Measurements from ENCODE around the gene EIF4ENIF1.
"Not testable (repeated sequence)": the region's sequence is repeated elsewhere in the genome, so short reads cannot be mapped to it uniquely, and the experiment has no call there.

EIF4ENIF1 gene

GRCh38 chr22:31495343-31495742 lies 5.7 kb upstream of the EIF4ENIF1 start:
- no peak for DNase-seq (ENCODE audit: low read depth, low spot score)

DNA sequence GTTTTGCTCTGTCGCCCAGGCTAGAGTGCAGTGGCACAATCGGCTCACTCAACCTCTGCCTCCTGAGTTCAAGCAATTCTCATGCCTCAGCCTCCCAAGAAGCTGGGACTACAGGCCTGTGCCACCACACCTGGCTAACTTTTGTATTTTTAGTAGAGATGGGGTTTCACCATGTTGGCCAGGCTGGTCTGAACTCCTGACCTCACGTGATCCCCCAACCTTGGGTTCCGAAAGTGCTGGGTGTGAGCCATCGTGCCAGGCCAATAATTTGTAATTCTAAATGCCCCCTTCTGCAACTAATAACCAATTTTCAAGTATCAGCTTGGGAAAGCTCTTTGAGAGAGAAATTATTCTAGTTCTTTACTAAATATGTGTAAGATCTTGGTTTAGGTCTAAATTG lies 3.7 kb upstream of the EIF4ENIF1 start:
- DNase-seq (ENCODE audit: low read depth, low spot score) = not testable (repeated sequence)

DNA sequence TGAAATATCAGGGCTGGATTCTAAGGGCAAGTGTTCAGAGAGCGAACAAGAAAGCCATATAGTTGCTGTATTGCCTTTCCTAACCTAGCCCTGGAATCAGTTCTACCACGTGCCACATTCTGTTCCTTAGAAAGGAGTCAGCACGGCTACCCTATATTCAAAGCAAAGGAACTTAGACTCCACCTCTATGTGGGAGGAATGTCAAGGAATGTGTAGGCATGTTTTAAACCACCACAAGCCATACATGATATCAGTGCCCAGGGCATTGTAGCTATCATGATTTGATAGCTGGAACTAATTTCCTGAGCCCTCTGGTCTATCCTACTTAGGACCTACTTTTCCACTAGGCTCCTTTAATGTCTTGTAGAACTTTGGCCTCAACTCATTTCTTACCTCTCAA lies 2.5 kb upstream of the EIF4ENIF1 start:
- no peak for DNase-seq (ENCODE audit: low read depth, low spot score)

DNA sequence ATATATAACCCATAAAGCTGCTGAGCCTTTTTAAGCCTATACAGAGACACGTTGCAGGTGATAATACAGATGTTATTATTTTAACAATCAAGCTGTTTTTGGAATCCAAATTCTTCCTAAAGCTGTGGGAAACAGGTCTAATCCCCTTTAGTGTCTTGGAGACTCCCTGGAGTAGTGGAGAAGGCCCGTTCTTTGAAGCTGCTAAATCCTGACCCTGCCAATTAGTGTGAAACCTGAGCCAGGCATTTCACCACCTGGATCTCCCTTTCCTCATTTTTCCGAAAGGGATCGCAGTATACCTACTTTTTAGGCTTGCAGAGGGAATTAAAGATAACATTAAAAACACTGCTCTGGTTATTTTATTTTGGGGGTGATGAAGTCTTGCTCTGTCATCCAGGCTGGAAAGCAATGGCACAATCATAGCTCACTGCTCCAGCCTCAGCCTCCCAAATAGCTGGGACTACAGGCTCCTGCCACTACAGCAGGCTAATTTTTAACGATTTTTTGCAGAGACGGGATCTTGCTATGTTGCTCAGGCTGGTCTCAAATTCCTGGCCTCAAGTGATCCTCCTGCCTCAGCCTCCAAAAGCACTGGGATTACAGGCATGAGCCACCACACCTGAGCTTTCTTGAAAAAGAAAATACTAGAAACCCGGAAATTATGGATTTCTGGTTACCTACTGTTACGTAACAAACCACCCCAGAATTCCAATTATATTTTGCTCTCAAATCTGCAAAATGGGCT lies 1.7 kb upstream of the EIF4ENIF1 start:
- no peak for DNase-seq (ENCODE audit: low read depth, low spot score)

GRCh38 chr22:31490496-31490925 lies 869 bp upstream of the EIF4ENIF1 start:
- DNase-seq (ENCODE audit: low read depth, low spot score) = no peak

- no peak for DNase-seq (ENCODE audit: low read depth, low spot score)
Observed at GRCh38 chr22:31488988-31489617, 539 bp downstream of the EIF4ENIF1 start.

GRCh38 chr22:31488346-31488883 lies 1.2 kb downstream of the EIF4ENIF1 start:
- DNase-seq (ENCODE audit: low read depth, low spot score) = no peak

- DNase-seq (ENCODE audit: low read depth, low spot score) = no peak
Observed at GRCh38 chr22:31486951-31487350, 2.7 kb downstream of the EIF4ENIF1 start.

GRCh38 chr22:31486369-31486768 lies 3.3 kb downstream of the EIF4ENIF1 start:
- not testable (repeated sequence) for DNase-seq (ENCODE audit: low read depth, low spot score)

DNA sequence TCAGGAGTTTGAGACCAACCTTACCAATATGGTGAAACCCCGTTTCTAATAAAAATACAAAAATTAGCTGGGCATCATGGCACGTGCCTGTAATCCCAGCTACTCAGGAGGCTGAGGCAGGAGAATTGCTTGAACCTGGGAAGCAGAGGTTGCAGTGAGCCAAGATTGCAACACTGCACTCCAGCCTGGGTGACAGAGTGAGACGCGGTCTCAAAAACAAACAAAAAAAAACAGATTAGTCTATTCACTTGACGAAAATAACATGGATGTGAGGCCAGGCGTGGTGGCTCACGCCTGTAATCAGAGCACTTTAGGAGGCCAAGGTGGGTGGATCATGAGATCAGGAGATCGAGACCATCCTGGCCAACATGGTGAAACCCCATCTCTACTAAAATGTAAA lies 7.2 kb downstream of the EIF4ENIF1 start:
- not testable (repeated sequence) for DNase-seq (ENCODE audit: low read depth, low spot score)

GRCh38 chr22:31481129-31481528 lies 8.5 kb downstream of the EIF4ENIF1 start:
- no peak for DNase-seq (ENCODE audit: low read depth, low spot score)

DNA sequence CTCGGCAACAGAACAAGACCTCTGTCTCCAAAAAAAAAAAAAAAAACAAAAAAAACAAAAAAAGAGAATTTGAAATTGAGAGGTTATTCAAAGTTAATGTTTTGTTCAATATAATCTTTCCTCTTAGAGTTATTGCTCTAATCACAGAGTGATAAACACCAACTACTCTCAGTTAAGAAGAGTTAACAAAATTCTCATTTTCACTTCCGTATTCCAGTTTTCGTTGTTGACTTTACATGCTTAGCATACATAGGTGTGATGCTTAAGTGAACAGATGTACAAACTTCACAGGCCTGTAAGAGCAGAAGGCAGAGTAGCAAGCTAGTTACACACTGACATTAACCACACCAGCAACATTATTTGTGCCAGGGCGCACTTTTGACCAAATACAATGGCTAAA lies 12.3 kb downstream of the EIF4ENIF1 start:
- DNase-seq (ENCODE audit: low read depth, low spot score) = no peak

DNA sequence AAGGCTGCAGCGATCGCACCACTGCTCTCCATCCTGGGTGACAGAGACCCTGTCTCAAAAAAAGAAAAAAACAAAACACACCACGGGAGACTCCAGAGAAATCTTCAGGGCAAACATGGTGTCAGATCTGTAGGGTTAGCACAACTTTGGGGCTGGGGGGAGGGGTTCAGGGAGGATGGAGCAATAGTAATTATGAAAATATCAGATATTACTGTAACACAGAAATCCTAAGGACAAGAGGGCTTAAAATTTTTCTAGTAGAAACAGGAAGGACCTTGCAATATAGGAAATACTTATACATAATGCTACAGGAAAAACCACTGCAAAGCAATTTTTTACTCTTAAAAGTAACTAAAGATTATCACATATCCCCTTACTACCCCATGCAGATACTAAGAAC lies 13.8 kb downstream of the EIF4ENIF1 start:
- no peak for DNase-seq (ENCODE audit: low read depth, low spot score)

DNA sequence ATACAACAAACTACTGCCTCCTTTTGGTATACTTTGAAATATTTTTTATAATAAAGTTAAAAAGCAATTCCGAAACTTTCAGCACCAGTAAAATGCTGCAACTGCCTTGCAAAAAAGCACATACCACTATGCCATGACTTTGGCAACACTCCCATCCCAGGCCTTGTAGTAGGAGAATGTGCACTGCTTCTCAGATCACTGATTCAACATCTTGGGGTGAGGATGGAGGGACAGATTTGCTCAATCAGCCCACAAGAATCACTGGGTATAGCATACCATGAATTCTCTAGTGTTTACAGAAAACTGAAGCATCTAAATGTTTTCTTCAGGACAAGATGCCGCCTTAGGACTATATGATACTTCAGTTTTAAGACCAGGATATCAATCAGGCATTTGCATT lies 14.9 kb downstream of the EIF4ENIF1 start:
- no peak for DNase-seq (ENCODE audit: low read depth, low spot score)

DNA sequence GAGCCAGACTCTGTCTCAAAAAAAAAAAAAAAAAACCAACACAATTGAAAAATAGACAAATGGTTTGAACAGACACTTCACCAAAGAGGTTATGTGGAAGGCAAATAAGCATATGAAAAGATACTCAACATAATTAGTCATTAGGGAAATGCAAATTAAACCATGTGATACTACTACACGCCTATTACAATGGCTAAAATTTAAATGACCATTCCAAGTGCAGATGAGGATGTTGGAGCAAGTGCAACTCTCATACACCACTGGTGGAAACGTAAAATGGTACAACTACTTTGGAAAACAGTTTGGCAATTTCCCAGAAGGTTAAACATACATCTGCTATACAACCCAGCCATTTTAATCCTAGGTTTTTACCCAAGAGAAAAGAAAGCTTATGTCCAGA lies 24.3 kb downstream of the EIF4ENIF1 start:
- no peak for DNase-seq (ENCODE audit: low read depth, low spot score)

- no peak for DNase-seq (ENCODE audit: low read depth, low spot score)
Observed at GRCh38 chr22:31461699-31462098, 27.9 kb downstream of the EIF4ENIF1 start.

DNA sequence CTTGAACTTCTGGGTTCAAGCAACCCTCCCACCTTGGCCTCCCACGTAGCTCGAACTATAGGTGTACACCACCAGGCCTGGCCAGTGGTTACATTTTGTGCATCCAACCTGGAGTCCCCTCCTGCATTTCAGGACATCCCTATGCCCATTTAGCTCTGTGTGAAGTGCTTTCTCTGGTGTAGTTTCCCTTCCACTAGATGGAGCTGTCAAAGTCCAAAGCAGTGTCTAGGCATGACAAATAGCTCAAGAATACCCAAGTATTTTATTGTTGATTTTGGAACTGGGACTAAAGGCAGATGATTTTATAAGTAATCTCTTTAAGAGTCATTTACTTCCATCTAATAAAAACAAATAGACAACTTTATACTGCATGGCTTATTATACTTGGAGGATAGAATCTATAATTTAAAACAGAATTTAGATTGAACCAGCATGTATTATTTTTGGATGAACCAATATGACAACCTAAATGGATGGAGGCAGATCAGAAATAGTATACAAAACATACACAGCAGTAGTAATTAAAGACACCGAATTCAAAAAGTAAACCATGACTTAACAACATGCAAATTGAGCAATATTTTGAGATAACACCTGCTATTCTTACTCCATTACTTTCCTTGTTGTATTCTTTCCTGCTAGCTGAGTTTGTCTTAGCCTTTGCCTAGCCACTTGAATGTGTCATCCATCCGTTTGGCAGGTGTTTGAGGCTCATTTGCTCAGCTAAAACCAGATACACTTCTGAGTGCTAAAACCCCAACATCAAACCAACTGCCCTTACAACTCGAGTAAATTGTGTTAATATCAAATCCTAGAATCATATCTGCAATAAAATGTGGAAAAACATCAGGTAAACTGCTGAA lies 37.7 kb downstream of the EIF4ENIF1 start:
- DNase-seq (ENCODE audit: low read depth, low spot score) = peak; percentile 8

DNA sequence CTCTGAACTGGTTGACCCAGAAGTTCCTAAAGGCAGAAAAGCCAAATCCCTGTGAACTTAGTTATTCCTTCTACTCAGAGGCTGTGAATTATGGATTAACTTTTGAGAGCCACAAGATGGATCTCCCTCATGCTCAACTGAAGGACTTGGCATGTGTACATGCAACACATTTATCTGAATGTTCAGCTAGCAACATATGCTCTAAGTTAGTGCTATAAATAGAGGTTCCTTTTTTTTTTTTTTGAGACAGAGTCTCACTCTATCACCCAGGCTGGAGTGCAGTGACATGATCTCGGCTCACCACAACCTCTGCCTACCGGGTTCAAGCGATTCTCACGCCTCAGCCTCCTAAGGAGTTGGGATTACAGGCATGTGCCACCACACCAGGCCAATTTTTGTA lies 40.1 kb downstream of the EIF4ENIF1 start:
- no peak for DNase-seq (ENCODE audit: low read depth, low spot score)

GRCh38 chr22:31448382-31448781 lies 41.3 kb downstream of the EIF4ENIF1 start:
- no peak for DNase-seq (ENCODE audit: low read depth, low spot score)

DNA sequence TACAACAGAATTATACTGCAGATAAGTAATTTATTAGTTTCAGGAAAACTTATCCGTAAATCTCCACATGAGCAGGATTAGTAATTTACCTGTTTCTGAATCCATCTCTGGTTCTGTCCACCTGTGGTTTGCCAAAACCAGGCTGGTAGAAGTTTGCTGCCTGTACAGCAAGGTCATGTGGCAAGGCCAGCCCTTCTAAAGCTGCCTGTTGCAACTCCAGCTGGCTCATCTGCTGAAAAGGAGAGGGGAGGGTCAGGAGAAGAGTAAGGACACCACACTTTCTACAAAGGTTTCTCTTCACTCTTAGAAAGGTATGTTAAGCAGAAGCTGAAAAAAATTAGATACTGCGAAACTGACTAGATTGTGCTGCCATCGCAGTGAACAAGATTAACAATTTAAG lies 42.3 kb downstream of the EIF4ENIF1 start:
- DNase-seq (ENCODE audit: low read depth, low spot score) = no peak

DNA sequence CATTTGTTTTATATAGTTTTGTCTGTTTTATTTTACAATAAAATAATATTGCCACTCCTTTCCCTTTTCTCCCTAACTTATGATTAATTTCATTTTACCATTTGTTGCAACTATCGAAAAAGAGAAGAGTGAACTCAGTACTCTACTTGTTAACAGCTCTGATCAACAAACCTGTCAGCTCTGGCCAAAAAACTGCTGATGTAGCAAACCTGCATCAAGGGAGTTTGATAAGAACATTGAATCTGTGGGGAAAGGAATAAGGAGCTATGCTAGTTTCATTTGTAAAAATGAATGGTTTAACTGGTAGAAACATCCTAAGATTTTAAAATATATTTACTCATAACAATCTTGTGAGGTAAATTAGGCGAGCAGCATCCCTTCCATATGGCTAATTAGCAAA lies 42.9 kb downstream of the EIF4ENIF1 start:
- DNase-seq (ENCODE audit: low read depth, low spot score) = no peak

- no peak for DNase-seq (ENCODE audit: low read depth, low spot score)
Observed at GRCh38 chr22:31446208-31446607, 43.4 kb downstream of the EIF4ENIF1 start.
